Measurements from ENCODE around the gene PWWP2B.

PWWP2B gene

DNA sequence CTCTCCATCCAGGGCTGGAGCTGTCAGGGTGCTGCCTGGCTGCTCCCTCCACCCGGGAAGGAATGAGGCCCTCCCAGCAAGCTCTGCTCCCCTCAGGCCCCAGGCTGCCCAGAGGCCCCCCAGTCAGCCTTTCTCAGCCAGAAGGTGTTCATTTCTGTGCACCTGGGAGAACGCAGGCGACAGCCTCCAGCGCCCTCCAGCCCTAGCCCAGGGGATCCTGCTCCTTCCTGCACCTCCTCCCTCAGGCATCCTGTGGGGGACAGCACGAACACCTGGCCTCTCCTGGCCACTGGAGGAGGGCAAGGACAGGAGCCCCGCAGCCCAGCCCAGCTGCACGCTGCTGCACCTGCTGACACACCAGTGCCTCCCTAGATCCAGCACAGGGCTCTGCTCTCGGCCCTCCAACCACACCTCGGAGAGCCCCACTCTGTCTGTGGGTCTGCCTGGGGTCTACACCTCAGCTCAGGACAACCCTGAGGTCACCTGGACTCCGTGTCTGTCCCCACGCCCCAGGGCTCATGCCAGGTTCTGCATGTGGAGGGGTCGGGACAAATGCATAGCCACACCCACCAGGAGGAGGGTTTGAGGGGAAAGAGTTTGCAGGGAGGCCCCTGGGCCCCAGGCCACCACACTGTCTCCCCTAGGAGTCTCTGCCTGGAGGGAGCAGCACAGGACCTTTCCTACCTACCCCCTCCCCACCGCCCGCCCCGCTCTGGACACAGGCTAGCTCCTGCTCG is 7.4 kb upstream of the PWWP2B start:
- DNase-seq: no peak
- H3K27ac Mint-ChIP-seq: no peak overlapping the region
- H3K36me3 Mint-ChIP-seq (ENCODE audit: low read depth): no peaks in the 10 kb centered on the region

DNA sequence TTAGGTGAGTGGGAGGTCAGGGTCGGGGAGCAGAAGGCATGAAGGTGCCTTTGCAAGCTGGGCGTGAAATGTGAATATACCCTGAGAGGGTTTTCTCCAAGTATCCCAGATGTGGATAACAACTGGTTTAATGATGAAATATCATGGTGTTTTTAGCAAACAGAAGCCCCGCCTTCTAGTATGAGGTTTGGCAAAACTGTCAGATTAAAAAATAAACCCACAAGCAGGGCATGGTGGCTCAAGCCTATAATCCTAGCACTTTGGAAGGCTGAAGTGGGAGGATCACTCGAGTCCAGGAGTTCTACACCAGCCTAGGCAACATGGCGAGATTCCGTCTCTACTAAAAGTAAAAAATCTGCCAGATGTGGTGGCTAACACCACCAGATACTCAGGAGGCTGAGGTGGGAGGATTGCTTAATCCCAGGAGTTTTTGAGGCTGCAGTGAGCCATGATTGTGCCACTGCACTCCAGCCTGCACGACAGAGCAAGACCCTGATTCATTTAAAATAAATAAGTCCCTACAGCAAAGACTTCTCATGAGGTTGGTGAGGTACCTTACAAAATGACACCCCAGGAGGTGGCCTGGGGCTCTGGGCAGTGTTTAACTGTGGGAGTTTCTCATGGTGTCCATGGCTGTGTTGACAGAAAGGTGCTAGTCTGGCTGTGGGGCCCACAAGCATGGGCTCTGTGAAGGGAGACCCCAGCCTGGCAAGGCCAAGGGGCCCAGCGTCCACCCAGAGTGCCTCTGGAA is 6.7 kb upstream of the PWWP2B start:
- Mint-ChIP-seq H3K4me3 (no peak overlapping the region), H3K9me3 (peaks cover 9% of the 10 kb centered on the region), H3K4me1 (peaks cover 35% of the 10 kb centered on the region), H3K27me3 (ENCODE audit: low read depth, poor library complexity) (peaks cover 17% of the 10 kb centered on the region), H3K36me3 (ENCODE audit: low read depth) (no peaks in the 10 kb centered on the region), H3K27ac (no peak overlapping the region)
- TF ChIP-seq, protein P1, sequence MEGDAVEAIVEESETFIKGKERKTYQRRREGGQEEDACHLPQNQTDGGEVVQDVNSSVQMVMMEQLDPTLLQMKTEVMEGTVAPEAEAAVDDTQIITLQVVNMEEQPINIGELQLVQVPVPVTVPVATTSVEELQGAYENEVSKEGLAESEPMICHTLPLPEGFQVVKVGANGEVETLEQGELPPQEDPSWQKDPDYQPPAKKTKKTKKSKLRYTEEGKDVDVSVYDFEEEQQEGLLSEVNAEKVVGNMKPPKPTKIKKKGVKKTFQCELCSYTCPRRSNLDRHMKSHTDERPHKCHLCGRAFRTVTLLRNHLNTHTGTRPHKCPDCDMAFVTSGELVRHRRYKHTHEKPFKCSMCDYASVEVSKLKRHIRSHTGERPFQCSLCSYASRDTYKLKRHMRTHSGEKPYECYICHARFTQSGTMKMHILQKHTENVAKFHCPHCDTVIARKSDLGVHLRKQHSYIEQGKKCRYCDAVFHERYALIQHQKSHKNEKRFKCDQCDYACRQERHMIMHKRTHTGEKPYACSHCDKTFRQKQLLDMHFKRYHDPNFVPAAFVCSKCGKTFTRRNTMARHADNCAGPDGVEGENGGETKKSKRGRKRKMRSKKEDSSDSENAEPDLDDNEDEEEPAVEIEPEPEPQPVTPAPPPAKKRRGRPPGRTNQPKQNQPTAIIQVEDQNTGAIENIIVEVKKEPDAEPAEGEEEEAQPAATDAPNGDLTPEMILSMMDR (IDR thresholded peaks at IDR 0.05): no peak
- no peak for DNase-seq

More for the DNA sequence above, 7.4 kb upstream of the PWWP2B start:
- Mint-ChIP-seq H3K9me3 (peaks cover 9% of the 10 kb centered on the region), H3K4me1 (peaks cover 42% of the 10 kb centered on the region), H3K27me3 (ENCODE audit: low read depth, poor library complexity) (peaks cover 17% of the 10 kb centered on the region), H3K4me3 (no peak overlapping the region)
- TF ChIP-seq, protein P1 (IDR thresholded peaks at IDR 0.05): no peak

DNA sequence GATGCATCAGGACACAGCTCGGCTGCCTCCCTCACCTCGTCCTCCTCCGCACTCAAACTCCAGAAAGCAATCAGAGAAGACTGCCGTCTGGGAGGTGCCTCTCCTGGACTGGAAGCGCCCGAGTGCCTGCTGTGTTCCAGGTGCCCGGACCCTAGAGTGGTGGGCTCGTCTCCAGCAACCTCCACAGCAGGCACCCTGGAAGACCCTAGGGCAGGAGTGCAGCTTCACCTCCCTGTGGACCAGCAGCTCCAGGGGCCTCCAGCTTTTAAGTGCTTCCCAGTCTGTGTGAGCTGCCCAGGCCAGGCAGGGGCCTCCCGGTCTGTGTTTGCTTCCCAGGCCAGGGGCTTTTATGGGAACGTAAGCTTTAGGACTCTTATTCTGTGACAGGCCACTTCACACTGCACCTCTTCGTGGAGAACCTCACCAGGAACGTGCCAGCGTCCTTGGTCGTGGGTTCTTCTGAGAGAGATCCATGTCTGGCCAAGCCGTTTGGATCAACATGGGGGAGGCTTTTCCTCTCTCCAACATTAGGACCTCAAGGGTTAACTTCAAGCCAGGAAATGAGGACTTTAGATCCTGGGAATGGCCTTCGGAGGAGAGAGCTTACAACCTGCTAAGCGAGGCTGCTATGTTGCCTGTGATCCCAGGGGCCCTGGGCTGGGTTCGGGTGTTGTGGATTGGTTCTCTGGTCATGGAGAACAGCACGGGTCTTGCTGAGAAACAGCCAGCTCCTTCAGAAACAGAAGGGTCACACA is 5.9 kb upstream of the PWWP2B start:
- H3K36me3 Mint-ChIP-seq (ENCODE audit: low read depth): no peaks in the 10 kb centered on the region
- H3K4me1 Mint-ChIP-seq: peaks cover 28% of the 10 kb centered on the region
- peaks cover 9% of the 10 kb centered on the region for H3K9me3 Mint-ChIP-seq
- H3K4me3 Mint-ChIP-seq: no peak overlapping the region
- DNase-seq: no peak
- H3K27me3 Mint-ChIP-seq (ENCODE audit: low read depth, poor library complexity): peaks cover 17% of the 10 kb centered on the region
- TF ChIP-seq, protein P1 (IDR thresholded peaks at IDR 0.05): no peak
- H3K27ac Mint-ChIP-seq: no peak overlapping the region

DNA sequence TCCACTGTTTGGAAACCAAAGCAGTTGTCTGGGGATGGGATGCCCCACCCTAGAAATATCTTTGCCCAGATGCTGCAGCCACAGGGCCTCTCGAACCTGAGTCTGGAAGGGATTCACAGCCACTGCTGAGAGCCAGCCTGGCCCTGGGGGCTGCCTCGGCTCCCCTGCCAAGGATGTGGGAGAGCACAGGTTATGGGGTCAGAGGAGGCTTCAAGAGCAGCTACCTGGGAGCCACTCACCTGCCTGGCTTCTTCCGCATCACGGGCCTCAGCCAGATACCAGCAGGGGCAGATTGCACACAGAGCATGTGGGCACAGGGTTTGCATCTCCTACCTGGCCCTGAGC is 5.4 kb upstream of the PWWP2B start:
- Mint-ChIP-seq H3K27ac (no peak overlapping the region), H3K36me3 (ENCODE audit: low read depth) (no peaks in the 10 kb centered on the region), H3K4me1 (peaks cover 28% of the 10 kb centered on the region), H3K4me3 (no peak overlapping the region), H3K9me3 (peaks cover 9% of the 10 kb centered on the region), H3K27me3 (ENCODE audit: low read depth, poor library complexity) (peaks cover 17% of the 10 kb centered on the region)
- DNase-seq: no peak
- TF ChIP-seq, protein P1 (IDR thresholded peaks at IDR 0.05): no peak

DNA sequence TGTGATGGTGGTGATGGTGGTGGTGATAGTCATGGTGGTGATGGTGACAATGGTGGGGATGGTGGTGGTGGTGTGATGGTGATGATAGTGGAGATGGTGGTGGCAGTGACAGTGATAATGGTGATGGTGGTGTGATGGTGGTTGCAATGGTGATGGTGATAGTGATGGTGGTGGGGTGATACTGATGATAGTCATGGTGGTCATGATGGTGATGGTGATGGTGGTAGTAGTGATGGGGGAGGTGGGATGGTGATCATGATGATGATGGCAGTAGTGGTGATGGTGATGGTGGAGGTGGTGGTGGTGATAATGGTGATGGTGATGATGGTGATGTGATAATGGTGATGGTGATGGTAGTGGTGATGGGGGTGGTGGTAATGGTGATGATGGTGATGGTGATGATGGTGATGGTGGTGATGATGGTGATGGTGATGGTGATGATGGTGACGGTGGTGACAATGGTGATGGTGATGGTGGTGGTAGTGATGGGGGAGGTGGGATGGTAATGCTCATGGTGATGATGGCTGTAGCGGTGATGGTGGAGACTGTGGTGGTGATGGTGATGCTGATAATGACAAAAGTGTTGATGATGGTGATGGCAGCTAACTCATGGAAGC is 4.7 kb upstream of the PWWP2B start:
- TF ChIP-seq, protein P1 (IDR thresholded peaks at IDR 0.05): no peak
- H3K4me1 Mint-ChIP-seq: peaks cover 26% of the 10 kb centered on the region
- H3K36me3 Mint-ChIP-seq (ENCODE audit: low read depth): no peaks in the 10 kb centered on the region
- no peak overlapping the region for H3K27ac Mint-ChIP-seq
- H3K9me3 Mint-ChIP-seq: peaks cover 9% of the 10 kb centered on the region
- DNase-seq: no peak
- H3K4me3 Mint-ChIP-seq: no peak overlapping the region
- H3K27me3 Mint-ChIP-seq (ENCODE audit: low read depth, poor library complexity): peaks cover 17% of the 10 kb centered on the region

All from nephron progenitor cell (in vitro differentiated cells).